Fibroblast of skin of left quadriceps (primary cell): ENCODE data around the gene DCDC1.

Experiments used
- DNase-seq, 2 experiments: peaks; one replicate each; pipeline ENCODE4 v3.0.0-alpha.2; 2013; ENCODE audit warnings: low read depth in 2 of 2

The DCDC1 gene

GRCh38 chr11:30914143-30914762 lies 455.3 kb downstream of the DCDC1 start:
- no peak for DNase-seq

- no peak for DNase-seq
These were observed 458.3 kb downstream of the DCDC1 start for GRCh38 chr11:30911247-30911646.

- no peak for DNase-seq
These were observed 460.7 kb downstream of the DCDC1 start for GRCh38 chr11:30908857-30909256.

DNA sequence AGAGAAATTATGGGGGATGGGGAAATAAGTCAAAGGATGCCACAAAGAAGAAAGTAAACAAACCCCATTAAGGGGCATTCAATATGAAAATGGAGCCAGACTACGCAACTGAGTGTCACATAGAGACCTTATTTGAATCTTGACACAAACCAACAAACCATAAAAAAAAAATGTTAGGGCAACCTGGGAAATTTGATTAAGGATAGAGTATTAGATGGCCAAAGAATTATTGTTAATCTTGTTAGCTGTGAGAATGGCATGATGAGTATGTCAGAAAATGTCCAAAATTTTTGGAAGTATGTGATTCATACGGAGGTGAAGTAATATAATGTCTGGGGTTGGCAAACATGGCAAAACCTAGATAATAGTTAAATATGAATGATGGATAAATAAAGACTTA lies 461.3 kb downstream of the DCDC1 start:
- DNase-seq, result no peak

DNA sequence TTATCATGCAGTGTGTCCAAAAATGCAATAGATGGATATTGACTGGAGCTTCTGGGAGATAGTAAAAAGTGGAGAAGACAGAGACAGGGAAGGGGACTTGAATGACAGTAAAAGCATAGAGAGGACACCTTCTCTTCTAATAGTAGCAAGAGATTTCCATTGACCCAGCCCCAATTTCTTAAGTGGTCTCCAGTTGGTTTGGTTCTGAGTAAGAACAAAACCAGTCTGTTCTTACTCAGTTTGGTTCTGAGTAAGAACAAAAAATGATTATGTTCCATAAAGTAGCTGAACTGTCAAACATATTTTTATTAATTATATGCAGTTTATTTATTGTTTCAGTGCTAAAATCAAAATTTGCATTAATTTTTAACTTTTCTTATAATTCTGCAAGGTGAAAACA lies 466.6 kb downstream of the DCDC1 start:
- no peak for DNase-seq

DNA sequence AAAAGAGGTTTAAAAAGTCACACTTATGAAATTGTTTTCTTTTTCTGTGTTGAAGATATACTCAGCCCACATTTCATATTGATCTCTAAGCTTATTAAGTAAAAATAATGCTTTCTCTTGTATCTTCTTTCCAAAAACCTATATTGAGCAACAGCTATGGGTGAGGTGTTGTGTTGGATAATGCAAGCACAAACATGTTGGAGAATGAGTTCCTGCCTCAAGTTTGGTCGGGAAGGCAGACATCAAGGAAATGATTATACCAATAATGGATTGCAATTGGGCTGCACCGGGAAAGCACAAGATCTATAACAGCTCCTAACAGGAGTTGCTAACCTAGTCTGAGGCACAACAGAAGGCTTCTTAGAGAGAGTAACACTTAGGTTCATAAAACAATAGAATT lies 474.5 kb downstream of the DCDC1 start:
- no peak for DNase-seq

- no peak for DNase-seq
These were observed 476.2 kb downstream of the DCDC1 start for GRCh38 chr11:30893318-30893717.

- DNase-seq, result no peak
These were observed 480.3 kb downstream of the DCDC1 start for GRCh38 chr11:30889143-30889794.

- no peak for DNase-seq
These were observed 490.1 kb downstream of the DCDC1 start for GRCh38 chr11:30879322-30880005.

DNA sequence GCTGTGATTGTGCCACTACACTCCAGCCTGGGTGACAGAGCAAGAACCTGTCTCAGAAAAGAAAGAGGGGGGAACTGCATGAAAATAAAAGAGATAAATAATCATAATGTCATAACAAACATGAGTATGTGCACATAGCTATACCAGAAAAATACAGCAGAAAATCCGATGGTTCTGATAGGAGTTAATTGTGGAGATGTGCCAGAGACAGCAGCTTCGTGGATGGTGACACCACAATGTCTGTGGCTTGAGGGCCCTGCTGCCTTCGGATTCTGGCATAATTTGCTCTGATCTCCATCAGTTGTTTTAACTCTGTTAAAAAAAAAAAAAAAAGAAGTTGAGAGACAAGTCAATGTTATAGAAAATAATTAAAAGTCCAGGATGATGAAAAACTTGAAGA lies 491.1 kb downstream of the DCDC1 start:
- no peak for DNase-seq

DNA sequence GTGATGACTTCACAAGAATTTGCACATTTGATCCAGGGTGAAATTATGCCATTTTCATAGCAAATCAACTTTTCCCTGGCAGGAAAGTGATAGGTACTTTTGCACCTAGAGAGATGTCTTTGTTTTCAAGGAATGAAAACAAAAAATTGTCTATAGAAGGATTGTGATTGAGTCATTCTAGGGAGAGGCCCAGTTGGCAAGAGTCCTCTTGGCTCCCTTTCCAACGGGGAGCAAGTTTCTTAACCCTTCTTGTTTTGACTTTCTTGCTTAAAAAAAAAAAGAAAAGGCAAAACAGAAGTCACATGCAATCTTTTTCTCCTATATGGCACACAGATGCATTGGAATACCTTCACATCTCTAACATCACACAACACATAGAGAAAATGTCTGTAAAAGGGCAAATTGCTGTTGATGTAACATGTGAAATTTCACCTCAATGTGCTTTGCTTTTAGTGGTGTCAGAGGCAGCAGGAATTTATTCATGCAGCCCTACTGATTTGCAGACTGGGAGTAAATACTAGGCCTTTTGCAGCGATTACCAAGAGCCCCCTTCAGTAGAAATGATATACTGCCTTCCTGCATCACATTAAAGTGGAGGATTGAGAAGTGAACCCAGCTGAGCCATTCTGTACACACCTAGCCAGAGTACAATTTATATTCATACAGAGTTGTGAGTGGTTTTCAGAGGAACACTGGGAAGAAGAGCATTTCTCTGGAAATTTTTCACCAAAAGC lies 492.7 kb downstream of the DCDC1 start:
- DNase-seq, result no peak

- DNase-seq, result no peak
These were observed 493.3 kb downstream of the DCDC1 start for GRCh38 chr11:30876228-30876627.

DNA sequence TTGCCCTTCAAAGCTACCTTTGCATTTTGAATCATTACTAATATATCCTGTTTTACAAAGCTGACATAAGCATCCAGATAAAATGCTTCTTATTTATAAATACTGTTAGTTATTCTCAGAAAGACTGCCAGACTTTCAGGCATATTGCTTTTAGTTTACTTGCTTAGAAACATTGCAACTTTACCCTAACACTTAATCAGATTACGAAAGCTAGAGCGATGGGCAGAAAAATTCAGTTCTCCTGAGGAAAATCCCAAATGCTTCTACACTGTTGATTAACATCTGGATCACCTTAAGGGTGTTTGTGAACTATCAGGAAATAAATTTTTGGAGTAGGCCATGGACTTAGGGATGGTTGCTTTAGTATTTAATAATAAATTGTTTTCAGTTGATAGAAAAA lies 493.7 kb downstream of the DCDC1 start:
- DNase-seq, result no peak

DNA sequence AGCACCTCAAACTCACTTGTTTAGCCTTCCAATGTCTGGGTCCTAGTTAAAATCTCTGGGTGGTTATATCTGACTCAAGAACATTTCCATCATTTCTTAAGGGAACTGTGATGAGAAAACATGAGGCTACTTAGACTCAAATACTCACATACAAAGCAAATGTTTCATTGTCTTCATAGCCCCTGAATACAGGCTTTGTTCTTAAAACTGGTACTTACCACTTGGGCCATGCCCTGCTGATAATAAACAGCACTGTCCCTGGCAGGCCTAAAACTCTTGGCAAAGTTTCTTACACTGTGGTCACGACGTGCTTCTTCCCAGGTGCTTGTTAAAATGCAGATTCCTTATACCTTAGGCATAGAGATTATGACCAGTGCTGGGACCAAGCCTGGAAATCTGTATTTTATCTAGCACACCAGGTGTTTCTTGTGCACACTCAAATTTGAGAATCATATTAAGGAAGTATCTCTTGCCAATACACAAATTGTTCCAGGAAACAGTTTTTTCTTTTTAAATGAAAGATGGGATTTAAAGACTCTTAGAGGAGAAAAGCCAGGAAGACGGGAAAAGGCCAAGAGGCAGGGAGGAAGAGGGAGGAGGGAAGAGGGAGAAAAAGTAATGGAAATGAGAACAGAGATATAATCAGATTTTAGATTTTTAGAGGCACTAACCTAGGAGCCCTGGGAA lies 495.5 kb downstream of the DCDC1 start:
- no peak for DNase-seq

GRCh38 chr11:30868626-30869081 lies 500.9 kb downstream of the DCDC1 start:
- DNase-seq, result no peak

- no peak for DNase-seq
These were observed 506.3 kb downstream of the DCDC1 start for GRCh38 chr11:30863209-30863608.

DNA sequence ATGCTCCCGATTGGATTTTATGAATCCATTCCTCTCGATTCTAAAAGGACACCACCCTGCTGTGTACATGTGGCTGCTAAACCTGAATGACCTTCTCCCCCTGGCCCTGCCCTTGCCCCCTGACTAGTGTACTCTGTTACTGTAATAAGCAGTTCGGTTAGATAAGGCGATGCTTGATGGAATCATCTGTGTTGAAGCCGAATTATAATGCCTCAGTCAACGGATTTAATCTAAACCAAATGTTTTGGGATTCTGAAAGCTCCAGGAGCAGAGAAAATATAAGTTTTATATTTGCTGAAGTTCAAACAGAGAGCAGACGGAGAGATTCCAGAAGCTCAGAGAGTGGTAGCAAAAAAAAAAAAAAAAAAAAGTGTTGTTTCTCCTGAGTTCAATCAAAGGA lies 508.0 kb downstream of the DCDC1 start:
- DNase-seq, result no peak

GRCh38 chr11:30861064-30861463 lies 508.5 kb downstream of the DCDC1 start:
- no peak for DNase-seq

GRCh38 chr11:30860146-30860545 lies 509.4 kb downstream of the DCDC1 start:
- no peak for DNase-seq

DNA sequence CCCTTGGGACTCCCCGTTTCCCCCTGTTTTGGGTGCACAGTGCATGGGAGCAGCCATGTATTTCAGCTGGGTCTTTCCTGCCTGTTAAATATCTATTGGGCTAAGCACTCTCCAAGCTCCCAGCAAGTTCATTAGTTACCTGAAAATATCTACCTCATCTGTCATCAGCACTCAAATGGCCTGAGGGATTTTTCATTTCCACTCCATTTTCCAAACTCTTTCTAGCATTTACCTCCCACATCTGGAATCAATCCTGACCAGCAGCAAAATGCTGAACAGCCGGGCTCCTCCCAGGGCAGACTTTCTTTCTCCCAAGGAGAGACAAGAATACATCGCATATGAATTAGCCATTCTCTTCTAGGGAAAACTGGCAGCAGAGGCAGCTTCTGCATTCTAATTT lies 509.9 kb downstream of the DCDC1 start:
- no peak for DNase-seq

- peak; percentile 6 to 11 for DNase-seq
These were observed 514.0 kb downstream of the DCDC1 start for GRCh38 chr11:30855383-30856006.
